ENCODE data around the gene ERG28. TPM values are rescaled to one million over a fixed set of nuclear protein-coding genes. Genes with fewer than 3 reads are reported as not detected.
"Not testable (repeated sequence)": the region's sequence is repeated elsewhere in the genome, so short reads cannot be mapped to it uniquely, and the experiment has no call there.

ERG28 gene
- 10 to 100 TPM; 25.6 to 25.7 TPM for total RNA-seq

- CTCF ChIA-PET, result interaction anchor here (0.8 to 13.1 kb wide), 5 partner anchors 48 to 354 kb away, joined by 3 to 255 read pairs (median 4); partner anchors contain the start of genes BATF and FLVCR2
- peaks cover 18% of the 10 kb centered on the region for H3K4me1 Mint-ChIP-seq (ENCODE audit: low read depth)
- intact Hi-C loops (cut with micrococcal nuclease), result loop anchor here (1.0 to 5.0 kb wide), 10 partner anchors 119 to 659 kb away; partner anchors contain the start of genes BATF, EIF2B2, GPATCH2L and NEK9
These were observed at the start of gene ERG28, which contains the start of gene TTLL5 for GRCh38 chr14:75660630-75661498. Gene ERG28 (minus strand): TSS chr14:75660876. CDS start chr14:75657502, 3,374 bp downstream. Gene TTLL5 (plus strand): TSS chr14:75661246. CDS start chr14:75663150, 1,904 bp downstream.

GRCh38 chr14:75709207-75709812, 48.6 kb upstream of the ERG28 start:
- no peaks in the 10 kb centered on the region for H3K9me3 Mint-ChIP-seq
- no peak overlapping the region for H3K27ac Mint-ChIP-seq
- H3K4me3 Mint-ChIP-seq, result no peak overlapping the region
- DNase-seq, result peak; percentile 80
- no peaks in the 10 kb centered on the region for H3K27me3 Mint-ChIP-seq (ENCODE audit: low read depth)
- intact Hi-C loops (cut with micrococcal nuclease), result loop anchor here (1.0 to 10.0 kb wide), 3 partner anchors 197 to 645 kb away; no protein-coding TSS in a partner anchor
- H3K36me3 Mint-ChIP-seq (ENCODE audit: low read depth), result peaks cover 6% of the 10 kb centered on the region
- CTCF ChIA-PET, result interaction anchor here (0.6 to 7.2 kb wide), 45 partner anchors 9 to 717 kb away, joined by 3 to 73 read pairs (median 4); partner anchors contain the start of genes ERG28, IFT43, TGFB3 and TTLL5
- no peaks in the 10 kb centered on the region for H3K4me1 Mint-ChIP-seq (ENCODE audit: low read depth)

More at GRCh38 chr14:75660630-75661498, at the start of gene ERG28, which contains the start of gene TTLL5:
- H3K9me3 Mint-ChIP-seq, result no peaks in the 10 kb centered on the region
- H3K27ac Mint-ChIP-seq, result peak within 1 kb of the TSS; percentile 98
- H3K36me3 Mint-ChIP-seq (ENCODE audit: low read depth), result peaks cover 8% of the 10 kb centered on the region
- H3K27me3 Mint-ChIP-seq (ENCODE audit: low read depth), result no peaks in the 10 kb centered on the region
- H3K4me3 Mint-ChIP-seq, result peak within 1 kb of the TSS; percentile 100
- peak; percentile 98 for DNase-seq

- Mint-ChIP-seq H3K4me3 (no peak overlapping the region), H3K36me3 (ENCODE audit: low read depth) (peaks cover 6% of the 10 kb centered on the region), H3K27ac (no peak overlapping the region), H3K9me3 (no peaks in the 10 kb centered on the region), H3K27me3 (ENCODE audit: low read depth) (no peaks in the 10 kb centered on the region), H3K4me1 (ENCODE audit: low read depth) (no peaks in the 10 kb centered on the region)
- CTCF ChIA-PET, result interaction anchor here (0.7 kb wide), 1 partner anchor 943 kb away, joined by 3 read pairs; no protein-coding TSS in a partner anchor
- intact Hi-C loops (cut with micrococcal nuclease), result loop anchor here (10.0 kb wide), 1 partner anchor 650 kb away; no protein-coding TSS in a partner anchor
- DNase-seq, result no peak
These were observed 44.3 kb upstream of the ERG28 start for GRCh38 chr14:75705014-75705413.

- no peak for DNase-seq
- Mint-ChIP-seq H3K27ac (no peak overlapping the region), H3K36me3 (ENCODE audit: low read depth) (peaks cover 11% of the 10 kb centered on the region), H3K4me1 (ENCODE audit: low read depth) (no peaks in the 10 kb centered on the region), H3K27me3 (ENCODE audit: low read depth) (no peaks in the 10 kb centered on the region), H3K4me3 (no peak overlapping the region), H3K9me3 (no peaks in the 10 kb centered on the region)
- CTCF ChIA-PET, result no interaction called here
- intact Hi-C loops (cut with micrococcal nuclease), result loop anchor here (10.0 kb wide), 1 partner anchor 651 kb away; no protein-coding TSS in a partner anchor
These were observed 42.8 kb upstream of the ERG28 start for GRCh38 chr14:75703467-75703866.

- Mint-ChIP-seq H3K9me3 (no peaks in the 10 kb centered on the region), H3K4me3 (no peak overlapping the region), H3K27me3 (ENCODE audit: low read depth) (no peaks in the 10 kb centered on the region), H3K4me1 (ENCODE audit: low read depth) (no peaks in the 10 kb centered on the region), H3K36me3 (ENCODE audit: low read depth) (peaks cover 11% of the 10 kb centered on the region), H3K27ac (no peak overlapping the region)
- no peak for DNase-seq
- intact Hi-C loops (cut with micrococcal nuclease), result loop anchor here (10.0 kb wide), 1 partner anchor 652 kb away; no protein-coding TSS in a partner anchor
- CTCF ChIA-PET, result interaction anchor here (0.7 to 1.9 kb wide), 3 partner anchors 203 to 276 kb away, joined by 3 to 5 read pairs (median 3); no protein-coding TSS in a partner anchor
These were observed 42.1 kb upstream of the ERG28 start for GRCh38 chr14:75702616-75703261.

GRCh38 chr14:75702122-75702521, 41.4 kb upstream of the ERG28 start:
- Mint-ChIP-seq H3K36me3 (ENCODE audit: low read depth) (peaks cover 11% of the 10 kb centered on the region), H3K9me3 (no peaks in the 10 kb centered on the region), H3K4me1 (ENCODE audit: low read depth) (no peaks in the 10 kb centered on the region), H3K27me3 (ENCODE audit: low read depth) (no peaks in the 10 kb centered on the region), H3K4me3 (no peak overlapping the region), H3K27ac (no peak overlapping the region)
- CTCF ChIA-PET, result interaction anchor here (0.7 to 1.9 kb wide), 3 partner anchors 204 to 277 kb away, joined by 3 to 5 read pairs (median 3); no protein-coding TSS in a partner anchor
- DNase-seq, result no peak
- intact Hi-C loops (cut with micrococcal nuclease), result loop anchor here (10.0 kb wide), 1 partner anchor 653 kb away; no protein-coding TSS in a partner anchor

- intact Hi-C loops (cut with micrococcal nuclease), result loop anchor here (10.0 kb wide), 1 partner anchor 655 kb away; no protein-coding TSS in a partner anchor
- Mint-ChIP-seq H3K27me3 (ENCODE audit: low read depth) (no peaks in the 10 kb centered on the region), H3K36me3 (ENCODE audit: low read depth) (peaks cover 11% of the 10 kb centered on the region), H3K4me1 (ENCODE audit: low read depth) (no peaks in the 10 kb centered on the region), H3K4me3 (no peak overlapping the region), H3K27ac (no peak overlapping the region), H3K9me3 (no peaks in the 10 kb centered on the region)
- CTCF ChIA-PET, result no interaction called here
- DNase-seq, result no peak
These were observed 39.6 kb upstream of the ERG28 start for GRCh38 chr14:75700295-75700694.

GRCh38 chr14:75699331-75699730, 38.7 kb upstream of the ERG28 start:
- Mint-ChIP-seq H3K4me1 (ENCODE audit: low read depth) (no peaks in the 10 kb centered on the region), H3K36me3 (ENCODE audit: low read depth) (peaks cover 20% of the 10 kb centered on the region), H3K9me3 (peaks cover 3% of the 10 kb centered on the region), H3K27me3 (ENCODE audit: low read depth) (no peaks in the 10 kb centered on the region), H3K4me3 (no peak overlapping the region), H3K27ac (no peak overlapping the region)
- CTCF ChIA-PET, result no interaction called here
- DNase-seq, result no peak
- intact Hi-C loops (cut with micrococcal nuclease), result no loop called here

GRCh38 chr14:75697918-75698317, 37.2 kb upstream of the ERG28 start:
- H3K27me3 Mint-ChIP-seq (ENCODE audit: low read depth), result no peaks in the 10 kb centered on the region
- H3K36me3 Mint-ChIP-seq (ENCODE audit: low read depth), result peaks cover 34% of the 10 kb centered on the region
- no peak overlapping the region for H3K27ac Mint-ChIP-seq
- CTCF ChIA-PET, result interaction anchor here (0.9 to 1.2 kb wide), 2 partner anchors 11 to 12 kb away, joined by 3 to 5 read pairs; no protein-coding TSS in a partner anchor
- intact Hi-C loops (cut with micrococcal nuclease), result no loop called here
- no peak for DNase-seq
- H3K4me3 Mint-ChIP-seq, result no peak overlapping the region
- no peaks in the 10 kb centered on the region for H3K4me1 Mint-ChIP-seq (ENCODE audit: low read depth)
- peaks cover 6% of the 10 kb centered on the region for H3K9me3 Mint-ChIP-seq

- H3K4me3 Mint-ChIP-seq, result no peak overlapping the region
- intact Hi-C loops (cut with micrococcal nuclease), result no loop called here
- H3K36me3 Mint-ChIP-seq (ENCODE audit: low read depth), result peaks cover 39% of the 10 kb centered on the region
These were observed 36.7 kb upstream of the ERG28 start for GRCh38 chr14:75697386-75697785.

GRCh38 chr14:75695025-75695424, 34.3 kb upstream of the ERG28 start:
- H3K4me3 Mint-ChIP-seq; H3K27me3 Mint-ChIP-seq (ENCODE audit: low read depth); H3K4me1 Mint-ChIP-seq (ENCODE audit: low read depth); CTCF ChIA-PET; intact Hi-C loops (cut with micrococcal nuclease); H3K9me3 Mint-ChIP-seq; DNase-seq; H3K27ac Mint-ChIP-seq: not testable (repeated sequence)
- peaks cover 52% of the 10 kb centered on the region for H3K36me3 Mint-ChIP-seq (ENCODE audit: low read depth)

More at GRCh38 chr14:75697386-75697785, 36.7 kb upstream of the ERG28 start:
- Mint-ChIP-seq H3K27ac (no peak overlapping the region), H3K4me1 (ENCODE audit: low read depth) (no peaks in the 10 kb centered on the region), H3K9me3 (peaks cover 6% of the 10 kb centered on the region), H3K27me3 (ENCODE audit: low read depth) (no peaks in the 10 kb centered on the region)
- CTCF ChIA-PET, result interaction anchor here (0.7 to 1.2 kb wide), 2 partner anchors 12 to 26 kb away, joined by 3 to 5 read pairs; no protein-coding TSS in a partner anchor
- DNase-seq, result no peak

Data from activated naive CD4-positive, alpha-beta T cell treated with anti-CD3 and anti-CD28 coated beads for 36 hours (primary cell).